ENCODE measurements around the gene FAM210B. TPM values are rescaled to one million over a fixed set of nuclear protein-coding genes. Genes with fewer than 3 reads are reported as not detected.

Gene FAM210B
- total and polyA plus RNA-seq, 2 of the 13 experiments (the other 11 are each of a cell fraction or from before 2014, with no cell fraction given): 75.9 to 107 TPM

DNA sequence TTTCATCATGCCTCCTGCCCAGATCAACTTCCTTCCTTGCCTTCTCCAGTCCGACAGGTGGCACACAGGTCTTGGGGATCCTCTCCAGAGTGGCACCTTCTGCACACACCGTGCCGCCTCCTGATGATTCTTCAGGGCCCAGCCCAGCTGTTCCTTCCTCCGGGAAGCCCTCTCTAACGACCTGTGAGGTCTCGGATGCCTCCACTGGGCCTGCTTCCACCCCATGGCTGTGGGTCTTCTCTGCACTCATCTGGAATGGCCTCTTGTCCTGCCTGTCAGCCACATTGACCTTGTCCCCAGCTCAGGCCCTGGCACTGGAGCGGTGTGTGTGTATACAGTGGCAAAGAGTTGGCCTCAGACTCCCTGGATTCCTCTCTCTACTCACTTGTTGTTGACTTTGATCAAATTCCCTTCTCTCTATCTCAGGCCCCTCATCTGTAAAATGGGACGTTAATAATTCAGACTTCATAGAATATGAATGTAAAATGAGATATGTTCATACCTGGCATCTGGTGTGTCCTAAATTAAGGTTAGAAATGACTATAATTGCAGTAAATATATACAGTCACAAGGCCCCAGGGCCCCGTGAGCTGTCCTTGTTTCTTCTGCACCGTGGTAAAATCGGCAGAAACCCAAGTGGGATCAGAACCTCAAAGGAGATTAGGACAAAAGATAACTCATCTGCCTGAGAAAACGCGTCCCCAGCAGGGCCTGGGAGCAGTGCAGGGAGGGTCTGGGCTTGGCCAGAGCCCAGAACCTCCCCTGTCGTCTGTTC is 1.5 kb downstream of the FAM210B start (continued):
- peak; percentile 71; the same call in 1 of the 2 replicates for TF ChIP-seq ZSCAN29 (CRISPR knock-in tag; conservative IDR thresholded peaks at IDR 0.05)
- TF ChIP-seq MED13 (CRISPR knock-in tag; IDR thresholded peaks at IDR 0.05): no peak
- TF ChIP-seq SNAPC5 (CRISPR knock-in tag; IDR thresholded peaks at IDR 0.05; ENCODE audit: borderline replicate concordance): no peak
- 0 out of 2 replicates have a peak, but pooled peaks have one; percentile 12 for TF ChIP-seq SPEN (CRISPR knock-in tag; IDR thresholded peaks at IDR 0.05; ENCODE audit: low read depth)
- peak; percentile 26; the same call in 1 of the 2 replicates for TF ChIP-seq ZNF12 (CRISPR knock-in tag; IDR thresholded peaks at IDR 0.05)
- TF ChIP-seq ZNF761 (CRISPR knock-in tag; conservative IDR thresholded peaks at IDR 0.05): 0 out of 2 replicates have a peak, but pooled peaks have one; percentile 6
- no peak for TF ChIP-seq ZNF207 (IDR thresholded peaks at IDR 0.05; ENCODE audit: borderline replicate concordance)
- TF ChIP-seq NCOA2 (CRISPR knock-in tag; IDR thresholded peaks at IDR 0.05): peak; percentile 54
- TF ChIP-seq TBX3 (IDR thresholded peaks at IDR 0.05; ENCODE audit: borderline replicate concordance): no peak
- peak; percentile 77; the same call in 1 of the 2 replicates for TF ChIP-seq MTA1 (CRISPR knock-in tag; IDR thresholded peaks at IDR 0.05; ENCODE audit: borderline replicate concordance)
- TF ChIP-seq RARA (CRISPR knock-in tag; IDR thresholded peaks at IDR 0.05): peak; percentile 53
- TF ChIP-seq, protein P1, sequence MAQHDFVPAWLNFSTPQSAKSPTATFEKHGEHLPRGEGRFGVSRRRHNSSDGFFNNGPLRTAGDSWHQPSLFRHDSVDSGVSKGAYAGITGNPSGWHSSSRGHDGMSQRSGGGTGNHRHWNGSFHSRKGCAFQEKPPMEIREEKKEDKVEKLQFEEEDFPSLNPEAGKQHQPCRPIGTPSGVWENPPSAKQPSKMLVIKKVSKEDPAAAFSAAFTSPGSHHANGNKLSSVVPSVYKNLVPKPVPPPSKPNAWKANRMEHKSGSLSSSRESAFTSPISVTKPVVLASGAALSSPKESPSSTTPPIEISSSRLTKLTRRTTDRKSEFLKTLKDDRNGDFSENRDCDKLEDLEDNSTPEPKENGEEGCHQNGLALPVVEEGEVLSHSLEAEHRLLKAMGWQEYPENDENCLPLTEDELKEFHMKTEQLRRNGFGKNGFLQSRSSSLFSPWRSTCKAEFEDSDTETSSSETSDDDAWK (CRISPR knock-in tag; IDR thresholded peaks at IDR 0.05): no peak
- TF ChIP-seq, protein P2, sequence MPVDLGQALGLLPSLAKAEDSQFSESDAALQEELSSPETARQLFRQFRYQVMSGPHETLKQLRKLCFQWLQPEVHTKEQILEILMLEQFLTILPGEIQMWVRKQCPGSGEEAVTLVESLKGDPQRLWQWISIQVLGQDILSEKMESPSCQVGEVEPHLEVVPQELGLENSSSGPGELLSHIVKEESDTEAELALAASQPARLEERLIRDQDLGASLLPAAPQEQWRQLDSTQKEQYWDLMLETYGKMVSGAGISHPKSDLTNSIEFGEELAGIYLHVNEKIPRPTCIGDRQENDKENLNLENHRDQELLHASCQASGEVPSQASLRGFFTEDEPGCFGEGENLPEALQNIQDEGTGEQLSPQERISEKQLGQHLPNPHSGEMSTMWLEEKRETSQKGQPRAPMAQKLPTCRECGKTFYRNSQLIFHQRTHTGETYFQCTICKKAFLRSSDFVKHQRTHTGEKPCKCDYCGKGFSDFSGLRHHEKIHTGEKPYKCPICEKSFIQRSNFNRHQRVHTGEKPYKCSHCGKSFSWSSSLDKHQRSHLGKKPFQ (CRISPR knock-in tag; IDR thresholded peaks at IDR 0.05; ENCODE audit: insufficient replicate concordance): peak; percentile 41
- TF ChIP-seq ZFX (CRISPR knock-in tag; IDR thresholded peaks at IDR 0.05; ENCODE audit: low read depth): peak; percentile 91
- TF ChIP-seq ZNF788 (CRISPR knock-in tag; IDR thresholded peaks at IDR 0.05; ENCODE audit: borderline replicate concordance): peak; percentile 91
- TF ChIP-seq THAP9 (CRISPR knock-in tag; IDR thresholded peaks at IDR 0.05; ENCODE audit: borderline replicate concordance): peak; percentile 75; the same call in 1 of the 2 replicates
- no peak for TF ChIP-seq SOX6 (IDR thresholded peaks at IDR 0.05)
- peak; percentile 11; the same call in 1 of the 2 replicates for TF ChIP-seq SOX6 (CRISPR knock-in tag; IDR thresholded peaks at IDR 0.05)
- peak; percentile 81 for TF ChIP-seq TEAD3 (CRISPR knock-in tag; optimal IDR thresholded peaks at IDR 0.05; ENCODE audit: borderline replicate concordance)
- peak; percentile 30; the same call in 1 of the 2 replicates for TF ChIP-seq ZSCAN25 (CRISPR knock-in tag; IDR thresholded peaks at IDR 0.05)
- TF ChIP-seq, protein P3, sequence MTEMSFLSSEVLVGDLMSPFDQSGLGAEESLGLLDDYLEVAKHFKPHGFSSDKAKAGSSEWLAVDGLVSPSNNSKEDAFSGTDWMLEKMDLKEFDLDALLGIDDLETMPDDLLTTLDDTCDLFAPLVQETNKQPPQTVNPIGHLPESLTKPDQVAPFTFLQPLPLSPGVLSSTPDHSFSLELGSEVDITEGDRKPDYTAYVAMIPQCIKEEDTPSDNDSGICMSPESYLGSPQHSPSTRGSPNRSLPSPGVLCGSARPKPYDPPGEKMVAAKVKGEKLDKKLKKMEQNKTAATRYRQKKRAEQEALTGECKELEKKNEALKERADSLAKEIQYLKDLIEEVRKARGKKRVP (CRISPR knock-in tag; IDR thresholded peaks at IDR 0.05): 0 out of 4 replicates have a peak, but pooled peaks of 1 of the 2 experiments have one; percentile 7
- peak; percentile 52; the same call in 1 of the 2 replicates for TF ChIP-seq ZNF329 (CRISPR knock-in tag; IDR thresholded peaks at IDR 0.05; ENCODE audit: low read depth)
- TF ChIP-seq ZKSCAN1 (IDR thresholded peaks at IDR 0.05; ENCODE audit: low read length): 0 out of 2 replicates have a peak, but pooled peaks have one; percentile 41
